NCI-H510A treated with DMSO at 0.1 percent for 48 hours (cell line): ENCODE data around the gene LRRC9.
"Not testable (repeated sequence)": the region's sequence is repeated elsewhere in the genome, so short reads cannot be mapped to it uniquely, and the experiment has no call there.

Experiments
- DNase-seq: peaks from one replicate; lab custom pipeline; 2025; lab: John Stamatoyannopoulos, UW

The LRRC9 gene

GRCh38 chr14:60064491-60065072, 144.6 kb downstream of the LRRC9 start:
- DNase-seq: peak; percentile 6

- DNase-seq: no peak
These were observed 147.9 kb downstream of the LRRC9 start for GRCh38 chr14:60067882-60068281.

- no peak for DNase-seq
These were observed 159.8 kb downstream of the LRRC9 start for GRCh38 chr14:60079723-60080122.

- DNase-seq: no peak
These were observed 165.1 kb downstream of the LRRC9 start for GRCh38 chr14:60085085-60085484.

GRCh38 chr14:60085693-60086092, 165.7 kb downstream of the LRRC9 start:
- no peak for DNase-seq

GRCh38 chr14:60087668-60088067, 167.7 kb downstream of the LRRC9 start:
- no peak for DNase-seq

GRCh38 chr14:60089221-60089620, 169.3 kb downstream of the LRRC9 start:
- DNase-seq: no peak

GRCh38 chr14:60090864-60091519, 171.0 kb downstream of the LRRC9 start:
- peak; percentile 81 for DNase-seq

GRCh38 chr14:60091550-60092525, 171.9 kb downstream of the LRRC9 start, which contains the start of gene PCNX4:
Gene PCNX4, plus strand, starts transcription at chr14:60091923. Its CDS starts 15,716 bp downstream, at chr14:60107639.
- peak; percentile 97 for DNase-seq

GRCh38 chr14:60092526-60092920, 172.6 kb downstream of the LRRC9 start:
- DNase-seq: peak; percentile 57

GRCh38 chr14:60093080-60093479, 173.1 kb downstream of the LRRC9 start:
- no peak for DNase-seq

- no peak for DNase-seq
These were observed 173.7 kb downstream of the LRRC9 start for GRCh38 chr14:60093606-60094005.

GRCh38 chr14:60094306-60094897, 174.5 kb downstream of the LRRC9 start:
- DNase-seq: no peak

- DNase-seq: no peak
These were observed 175.3 kb downstream of the LRRC9 start for GRCh38 chr14:60095231-60095630.

GRCh38 chr14:60095781-60096450, 176.0 kb downstream of the LRRC9 start:
- no peak for DNase-seq

- DNase-seq: no peak
These were observed 178.0 kb downstream of the LRRC9 start for GRCh38 chr14:60097974-60098373.

- DNase-seq: not testable (repeated sequence)
These were observed 179.9 kb downstream of the LRRC9 start for GRCh38 chr14:60099855-60100254.

- DNase-seq: no peak
These were observed 181.8 kb downstream of the LRRC9 start for GRCh38 chr14:60101786-60102185.

GRCh38 chr14:60102389-60102788, 182.4 kb downstream of the LRRC9 start:
- DNase-seq: no peak

- DNase-seq: no peak
These were observed 186.4 kb downstream of the LRRC9 start for GRCh38 chr14:60106339-60106738.

- DNase-seq: no peak
These were observed 187.5 kb downstream of the LRRC9 start for GRCh38 chr14:60107477-60107876.

GRCh38 chr14:60111732-60112131, 191.8 kb downstream of the LRRC9 start:
- DNase-seq: no peak
